ENCODE measurements around the gene UNC79.

DNA sequence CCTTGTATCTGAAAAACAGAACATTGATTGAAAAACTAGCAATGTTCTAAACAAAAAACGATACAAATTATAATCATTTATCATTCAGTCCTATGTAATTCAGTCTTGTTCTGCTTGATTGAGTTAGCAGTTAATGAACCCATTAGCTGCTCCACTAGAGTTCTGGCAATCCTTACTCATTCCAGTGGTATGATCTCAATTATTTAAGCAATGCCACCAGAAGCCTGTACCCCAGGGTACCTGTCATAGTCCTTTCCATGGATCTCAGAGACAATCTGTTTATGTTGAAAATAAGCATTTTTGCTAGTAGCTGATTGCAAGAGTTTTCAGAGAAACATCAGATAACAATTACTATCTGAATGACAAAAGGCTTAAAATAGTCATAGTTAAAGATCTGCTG lies 115.9 kb downstream of the UNC79 start:
- TF ChIP-seq, protein P1, sequence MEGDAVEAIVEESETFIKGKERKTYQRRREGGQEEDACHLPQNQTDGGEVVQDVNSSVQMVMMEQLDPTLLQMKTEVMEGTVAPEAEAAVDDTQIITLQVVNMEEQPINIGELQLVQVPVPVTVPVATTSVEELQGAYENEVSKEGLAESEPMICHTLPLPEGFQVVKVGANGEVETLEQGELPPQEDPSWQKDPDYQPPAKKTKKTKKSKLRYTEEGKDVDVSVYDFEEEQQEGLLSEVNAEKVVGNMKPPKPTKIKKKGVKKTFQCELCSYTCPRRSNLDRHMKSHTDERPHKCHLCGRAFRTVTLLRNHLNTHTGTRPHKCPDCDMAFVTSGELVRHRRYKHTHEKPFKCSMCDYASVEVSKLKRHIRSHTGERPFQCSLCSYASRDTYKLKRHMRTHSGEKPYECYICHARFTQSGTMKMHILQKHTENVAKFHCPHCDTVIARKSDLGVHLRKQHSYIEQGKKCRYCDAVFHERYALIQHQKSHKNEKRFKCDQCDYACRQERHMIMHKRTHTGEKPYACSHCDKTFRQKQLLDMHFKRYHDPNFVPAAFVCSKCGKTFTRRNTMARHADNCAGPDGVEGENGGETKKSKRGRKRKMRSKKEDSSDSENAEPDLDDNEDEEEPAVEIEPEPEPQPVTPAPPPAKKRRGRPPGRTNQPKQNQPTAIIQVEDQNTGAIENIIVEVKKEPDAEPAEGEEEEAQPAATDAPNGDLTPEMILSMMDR (IDR thresholded peaks at IDR 0.05; ENCODE audit: low read length), result no peak
- TF ChIP-seq EZH2 (IDR thresholded peaks at IDR 0.05; ENCODE audit: borderline replicate concordance, low read length), result no peak

Data from OCI-LY1 (cell line).